HG02973 (cell line): ENCODE data around the gene NFAM1.

Experiments
- ATAC-seq: cut with Tn5 transposase; IDR thresholded peaks from one replicate; pipeline ENCODE4 v1.9.1; 2021; ENCODE audit warnings: moderate library complexity; ENCODE audit not compliant: unreplicated experiment

Gene NFAM1

GRCh38 chr22:42337356-42337755, 94.8 kb downstream of the NFAM1 start:
- ATAC-seq = no peak

DNA sequence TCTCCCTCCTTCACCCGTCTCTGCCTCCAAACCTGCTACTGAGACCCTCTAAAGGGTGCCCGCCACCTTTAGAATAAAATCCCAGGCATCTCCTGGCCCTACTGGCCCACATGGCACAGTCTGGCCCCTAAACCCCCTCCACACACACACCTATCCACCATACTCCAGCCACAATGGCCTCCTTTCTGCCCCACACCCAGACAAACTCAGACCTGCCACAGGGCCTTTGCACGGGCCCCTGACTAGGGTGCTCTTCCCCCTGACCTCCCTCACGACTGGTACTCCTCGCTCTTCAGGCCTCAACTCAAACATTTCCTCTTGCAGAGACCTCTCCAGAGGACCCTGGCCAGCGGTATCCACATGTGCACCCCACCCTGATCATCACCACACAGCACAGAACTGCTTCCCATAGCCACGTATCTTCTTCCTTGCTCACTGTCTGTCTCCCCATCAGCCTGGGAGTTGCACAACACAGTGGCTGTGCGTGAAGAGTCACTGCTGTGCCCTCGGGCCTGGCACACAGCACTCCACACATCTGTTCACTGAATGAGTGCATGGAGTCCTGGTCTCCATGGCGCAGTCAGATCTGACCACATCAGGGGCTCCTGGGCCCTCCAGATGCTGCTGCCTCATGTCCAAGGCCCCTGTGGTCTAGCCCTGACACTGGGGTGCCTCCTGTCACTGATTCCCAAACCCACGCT, 95.5 kb downstream of the NFAM1 start:
- ATAC-seq = no peak

DNA sequence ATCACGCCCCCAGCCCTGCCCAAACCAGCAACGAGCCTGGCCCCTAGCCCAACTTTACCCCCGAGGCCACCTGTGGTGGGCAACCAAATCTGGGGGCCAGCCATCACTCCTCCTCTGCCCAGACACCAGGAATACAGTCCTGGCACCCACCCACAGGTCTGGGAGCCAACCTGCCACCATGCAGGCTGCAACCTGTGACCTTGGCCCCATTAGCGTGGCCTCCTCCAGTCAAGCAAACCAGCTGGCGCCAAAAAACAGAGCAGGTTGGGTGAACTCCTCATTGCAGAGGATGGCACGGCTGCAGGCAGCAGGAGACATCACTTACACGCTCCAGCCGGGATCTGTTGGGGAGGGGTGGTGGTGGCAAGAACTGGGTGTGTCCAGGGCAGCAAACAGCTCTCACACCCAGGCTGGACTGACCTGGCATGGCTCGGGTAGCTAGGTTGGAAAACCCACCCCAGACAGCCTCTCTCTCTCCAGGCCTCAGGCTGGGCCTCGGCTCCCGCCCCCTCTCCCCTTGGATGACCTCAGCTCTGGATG, 96.3 kb downstream of the NFAM1 start:
- ATAC-seq = no peak

DNA sequence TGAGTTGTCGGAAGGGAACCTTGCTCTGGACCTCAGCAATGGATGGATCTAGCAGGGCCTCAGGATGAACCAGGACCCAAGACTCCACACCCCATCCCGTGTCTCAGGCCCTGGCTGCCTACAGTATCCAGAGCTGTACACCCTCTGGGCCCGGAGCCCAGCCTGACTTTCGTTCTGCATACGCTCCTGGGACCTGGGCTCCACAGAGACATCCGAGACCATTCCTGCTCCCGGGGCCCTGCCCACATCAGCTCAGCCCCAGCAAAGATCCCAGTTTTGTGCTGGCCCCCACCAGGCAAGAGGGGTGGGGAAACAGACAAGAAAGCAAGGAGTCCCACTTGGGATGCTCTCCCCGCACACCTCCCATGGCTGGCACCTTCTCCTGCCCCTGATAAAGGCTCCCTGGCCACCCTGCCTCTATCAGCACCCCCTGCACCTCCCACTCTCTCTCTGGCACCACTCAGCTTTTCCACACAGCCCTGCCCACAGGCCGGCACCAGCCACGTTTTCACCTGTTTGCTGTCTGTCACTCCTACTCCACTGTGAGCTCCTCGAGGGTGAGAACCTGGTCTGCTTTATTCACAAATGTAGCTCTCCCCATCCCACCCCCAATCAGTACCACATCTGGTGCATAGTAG, 97.2 kb downstream of the NFAM1 start:
- ATAC-seq = no peak

DNA sequence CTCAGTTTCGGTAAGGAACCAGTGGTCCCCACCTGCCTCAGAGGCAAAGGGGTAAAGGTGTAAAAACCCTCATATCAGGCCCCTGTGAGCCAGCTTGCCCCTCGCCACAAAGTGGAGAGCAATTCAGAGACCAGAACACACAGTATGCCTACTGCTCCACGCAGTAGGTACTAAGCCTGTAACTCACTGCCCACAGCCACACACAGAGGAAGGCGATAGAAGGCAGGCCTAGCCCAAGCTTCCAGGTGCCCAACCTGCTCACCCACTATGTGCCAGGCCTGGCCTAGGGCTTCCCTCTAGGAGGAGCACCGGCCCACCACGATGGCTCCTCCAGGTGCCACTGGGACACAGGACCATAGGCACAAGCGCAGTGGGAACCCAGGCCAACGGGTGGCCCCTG, 98.7 kb downstream of the NFAM1 start:
- ATAC-seq = no peak

GRCh38 chr22:42332089-42332488, 100.1 kb downstream of the NFAM1 start:
- ATAC-seq = no peak

GRCh38 chr22:42331014-42331413, 101.2 kb downstream of the NFAM1 start:
- ATAC-seq = no peak
